GM12872 (cell line): ENCODE results near the gene STIMATE.

ENCODE experiments used
- CTCF ChIP-seq: IDR thresholded peaks from 3 replicates; pipeline ENCODE4 v1.5.1; 2011; ENCODE audit warnings: low read depth, mild to moderate bottlenecking, low read length, moderate library complexity; ENCODE audit not compliant: insufficient read depth

The STIMATE gene

GRCh38 chr3:52865994-52866393, 31.4 kb downstream of the STIMATE start:
- no peak for TF ChIP-seq CTCF

- TF ChIP-seq CTCF: no peak
These were observed 37.0 kb downstream of the STIMATE start for GRCh38 chr3:52860424-52860768.

GRCh38 chr3:52859686-52860423, 37.5 kb downstream of the STIMATE start:
- TF ChIP-seq CTCF: no peak

GRCh38 chr3:52857864-52858263, 39.5 kb downstream of the STIMATE start:
- TF ChIP-seq CTCF: no peak

GRCh38 chr3:52857133-52857532, 40.2 kb downstream of the STIMATE start:
- no peak for TF ChIP-seq CTCF

- no peak for TF ChIP-seq CTCF
These were observed 40.7 kb downstream of the STIMATE start for GRCh38 chr3:52856666-52857065.

- no peak for TF ChIP-seq CTCF
These were observed 43.3 kb downstream of the STIMATE start for GRCh38 chr3:52854013-52854412.

GRCh38 chr3:52852419-52852818, 44.9 kb downstream of the STIMATE start:
- no peak for TF ChIP-seq CTCF
